ENCODE measurements around the gene BCL2L15.

Gene BCL2L15

GRCh38 chr1:113904674-113905434 is 17.5 kb upstream of the BCL2L15 start, which contains the start of the genes AP4B1 and DCLRE1B:
TSS of gene AP4B1 (minus strand) at chr1:113904799. CDS start at chr1:113904717, 82 bp downstream.
TSS of gene DCLRE1B (plus strand) at chr1:113905326. CDS start at chr1:113905587, 261 bp downstream.
- peak; percentile 99 for DNase-seq

- DNase-seq, result no peak
These were observed 16.9 kb upstream of the BCL2L15 start for GRCh38 chr1:113904293-113904673.

- DNase-seq, result no peak
These were observed 16.3 kb upstream of the BCL2L15 start for GRCh38 chr1:113903501-113904292.

GRCh38 chr1:113901191-113901590 is 13.8 kb upstream of the BCL2L15 start:
- DNase-seq, result no peak

GRCh38 chr1:113899111-113899510 is 11.7 kb upstream of the BCL2L15 start:
- DNase-seq, result no peak

- DNase-seq, result no peak
These were observed 10.9 kb upstream of the BCL2L15 start for GRCh38 chr1:113898241-113898814.

GRCh38 chr1:113895961-113896360 is 8.6 kb upstream of the BCL2L15 start:
- DNase-seq, result no peak

GRCh38 chr1:113895098-113895497 is 7.7 kb upstream of the BCL2L15 start:
- DNase-seq, result no peak

- DNase-seq, result no peak
These were observed 5.9 kb upstream of the BCL2L15 start for GRCh38 chr1:113893267-113893666.

GRCh38 chr1:113891631-113892220 is 4.3 kb upstream of the BCL2L15 start:
- no peak for DNase-seq

- DNase-seq, result no peak
These were observed 3.4 kb upstream of the BCL2L15 start for GRCh38 chr1:113890816-113891215.

GRCh38 chr1:113886417-113887401 is 672 bp downstream of the BCL2L15 start:
- no peak for DNase-seq

GRCh38 chr1:113881661-113882060 is 5.7 kb downstream of the BCL2L15 start:
- DNase-seq, result no peak

GRCh38 chr1:113879739-113880038 is 7.7 kb downstream of the BCL2L15 start:
- DNase-seq, result no peak

- DNase-seq, result no peak
These were observed 11.2 kb downstream of the BCL2L15 start for GRCh38 chr1:113876176-113876575.

- DNase-seq, result no peak
These were observed 11.7 kb downstream of the BCL2L15 start for GRCh38 chr1:113875714-113876113.

GRCh38 chr1:113874012-113874879 is 13.1 kb downstream of the BCL2L15 start:
- DNase-seq, result no peak

- no peak for DNase-seq
These were observed 15.0 kb downstream of the BCL2L15 start for GRCh38 chr1:113872219-113872935.

GRCh38 chr1:113871597-113872113 is 15.7 kb downstream of the BCL2L15 start, which contains the start of gene PTPN22:
TSS of gene PTPN22 (minus strand) at chr1:113871712.
- peak; percentile 82 for DNase-seq

- DNase-seq, result no peak
These were observed 16.6 kb downstream of the BCL2L15 start for GRCh38 chr1:113870778-113871177.
